HFFc6 (cell line): ENCODE measurements around the gene ROBO1. TPM values are rescaled to one million over a fixed set of nuclear protein-coding genes. Genes with fewer than 3 reads are reported as not detected.
"Not testable (repeated sequence)": the region's sequence is repeated elsewhere in the genome, so short reads cannot be mapped to it uniquely, and the experiment has no call there.

Source experiments
- DNase-seq: peaks from one replicate; pipeline ENCODE4 v3.0.0-alpha.2; 2018
- H3K27ac Mint-ChIP-seq: 2 replicates; pipeline ENCODE4 v1.8.0; 2020; ENCODE audit warnings: mild to moderate bottlenecking, mixed read lengths
- H3K27me3 Mint-ChIP-seq: 2 replicates; pipeline ENCODE4 v1.8.0; 2021; ENCODE audit warnings: mild to moderate bottlenecking, moderate library complexity, mixed read lengths; ENCODE audit not compliant: insufficient read depth
- H3K36me3 Mint-ChIP-seq: 2 replicates; pipeline ENCODE4 v1.8.0; 2021; ENCODE audit warnings: low read depth, mixed read lengths
- H3K4me1 Mint-ChIP-seq: 2 replicates; pipeline ENCODE4 v1.8.0; 2020; ENCODE audit warnings: low read depth, mixed read lengths
- H3K4me3 Mint-ChIP-seq: 2 replicates; pipeline ENCODE4 v1.8.0; 2020; ENCODE audit warnings: mild to moderate bottlenecking, moderate library complexity, mixed read lengths
- H3K9me3 Mint-ChIP-seq: 2 replicates; pipeline ENCODE4 v1.8.0; 2020; ENCODE audit warnings: mild to moderate bottlenecking, mixed read lengths
- total RNA-seq, 6 experiments: library from RNA; stranded (reverse); fragmentation: NEBNext Ultra II Directional; extraction: Animal tissue kit (Norgen Biotek cat#: 25700); gene quantifications; 2 replicates in 1 of 6; 3 replicates in 5 of 6; pipeline ENCODE4 v1.2.3, GENCODE V29; 2021
- TF ChIP-seq, protein P1 (sequence below): fragments of 200-600 bp; sonication (generic); IDR thresholded peaks from 2 replicates; pipeline ENCODE4 v1.5.0; 2021; ENCODE audit warnings: antibody characterized with exemption, mild to moderate bottlenecking

Gene ROBO1
- total RNA-seq, 6 experiments from 2014 or later: 38.7 to 51.3 (median 41.7) TPM

GRCh38 chr3:79515072-79515471, 252.7 kb downstream of the ROBO1 start:
- TF ChIP-seq, protein P1, sequence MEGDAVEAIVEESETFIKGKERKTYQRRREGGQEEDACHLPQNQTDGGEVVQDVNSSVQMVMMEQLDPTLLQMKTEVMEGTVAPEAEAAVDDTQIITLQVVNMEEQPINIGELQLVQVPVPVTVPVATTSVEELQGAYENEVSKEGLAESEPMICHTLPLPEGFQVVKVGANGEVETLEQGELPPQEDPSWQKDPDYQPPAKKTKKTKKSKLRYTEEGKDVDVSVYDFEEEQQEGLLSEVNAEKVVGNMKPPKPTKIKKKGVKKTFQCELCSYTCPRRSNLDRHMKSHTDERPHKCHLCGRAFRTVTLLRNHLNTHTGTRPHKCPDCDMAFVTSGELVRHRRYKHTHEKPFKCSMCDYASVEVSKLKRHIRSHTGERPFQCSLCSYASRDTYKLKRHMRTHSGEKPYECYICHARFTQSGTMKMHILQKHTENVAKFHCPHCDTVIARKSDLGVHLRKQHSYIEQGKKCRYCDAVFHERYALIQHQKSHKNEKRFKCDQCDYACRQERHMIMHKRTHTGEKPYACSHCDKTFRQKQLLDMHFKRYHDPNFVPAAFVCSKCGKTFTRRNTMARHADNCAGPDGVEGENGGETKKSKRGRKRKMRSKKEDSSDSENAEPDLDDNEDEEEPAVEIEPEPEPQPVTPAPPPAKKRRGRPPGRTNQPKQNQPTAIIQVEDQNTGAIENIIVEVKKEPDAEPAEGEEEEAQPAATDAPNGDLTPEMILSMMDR: no peak
- H3K4me1 Mint-ChIP-seq: no peaks in the 10 kb centered on the region
- no peak overlapping the region for H3K4me3 Mint-ChIP-seq
- no peaks in the 10 kb centered on the region for H3K9me3 Mint-ChIP-seq
- H3K27ac Mint-ChIP-seq: no peak overlapping the region
- no peak for DNase-seq
- H3K27me3 Mint-ChIP-seq: no peaks in the 10 kb centered on the region; the same call in 1 of the 2 replicates
- no peaks in the 10 kb centered on the region for H3K36me3 Mint-ChIP-seq

GRCh38 chr3:79514069-79514468, 253.7 kb downstream of the ROBO1 start:
- H3K27ac Mint-ChIP-seq: no peak overlapping the region
- H3K36me3 Mint-ChIP-seq: no peaks in the 10 kb centered on the region
- DNase-seq: no peak
- no peak overlapping the region for H3K4me3 Mint-ChIP-seq
- H3K27me3 Mint-ChIP-seq: no peaks in the 10 kb centered on the region; the same call in 1 of the 2 replicates
- H3K4me1 Mint-ChIP-seq: no peaks in the 10 kb centered on the region
- no peaks in the 10 kb centered on the region for H3K9me3 Mint-ChIP-seq
- TF ChIP-seq, protein P1: no peak

- H3K27ac Mint-ChIP-seq: no peak overlapping the region
- no peak for DNase-seq
- no peaks in the 10 kb centered on the region for H3K9me3 Mint-ChIP-seq
Measured at GRCh38 chr3:79506751-79507150, 261.0 kb downstream of the ROBO1 start.

DNA sequence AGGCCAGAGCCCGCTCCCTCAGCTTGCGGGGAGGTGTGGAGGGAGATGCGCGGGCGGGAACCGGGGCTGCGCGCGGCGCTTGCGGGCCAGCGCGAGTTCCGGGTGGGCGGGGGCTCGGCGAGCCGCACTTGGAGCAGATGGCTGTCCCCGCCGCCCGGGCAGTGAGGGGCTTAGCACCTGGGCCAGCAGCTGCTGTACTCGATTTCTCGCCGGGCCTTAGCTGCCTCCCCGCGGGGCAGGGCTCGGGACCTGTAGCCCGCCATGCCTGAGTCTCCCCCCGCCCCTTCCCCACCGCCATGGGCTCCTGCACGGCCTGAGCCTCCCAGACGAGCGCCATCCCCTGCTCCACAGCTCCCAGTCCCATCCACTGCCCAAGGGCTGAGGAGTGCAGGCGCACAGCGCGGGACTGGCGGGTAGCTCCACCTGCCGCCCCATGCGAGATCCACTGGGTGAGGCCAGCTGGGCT, 265.5 kb downstream of the ROBO1 start:
- not testable (repeated sequence) for H3K4me3 Mint-ChIP-seq, H3K9me3 Mint-ChIP-seq, H3K27ac Mint-ChIP-seq, H3K27me3 Mint-ChIP-seq, H3K36me3 Mint-ChIP-seq, DNase-seq, H3K4me1 Mint-ChIP-seq

More at GRCh38 chr3:79506751-79507150, 261.0 kb downstream of the ROBO1 start:
- Mint-ChIP-seq H3K4me3 (no peak overlapping the region), H3K36me3 (no peaks in the 10 kb centered on the region), H3K4me1 (no peaks in the 10 kb centered on the region), H3K27me3 (no peaks in the 10 kb centered on the region; the same call in 1 of the 2 replicates)
- TF ChIP-seq, protein P1: no peak

DNA sequence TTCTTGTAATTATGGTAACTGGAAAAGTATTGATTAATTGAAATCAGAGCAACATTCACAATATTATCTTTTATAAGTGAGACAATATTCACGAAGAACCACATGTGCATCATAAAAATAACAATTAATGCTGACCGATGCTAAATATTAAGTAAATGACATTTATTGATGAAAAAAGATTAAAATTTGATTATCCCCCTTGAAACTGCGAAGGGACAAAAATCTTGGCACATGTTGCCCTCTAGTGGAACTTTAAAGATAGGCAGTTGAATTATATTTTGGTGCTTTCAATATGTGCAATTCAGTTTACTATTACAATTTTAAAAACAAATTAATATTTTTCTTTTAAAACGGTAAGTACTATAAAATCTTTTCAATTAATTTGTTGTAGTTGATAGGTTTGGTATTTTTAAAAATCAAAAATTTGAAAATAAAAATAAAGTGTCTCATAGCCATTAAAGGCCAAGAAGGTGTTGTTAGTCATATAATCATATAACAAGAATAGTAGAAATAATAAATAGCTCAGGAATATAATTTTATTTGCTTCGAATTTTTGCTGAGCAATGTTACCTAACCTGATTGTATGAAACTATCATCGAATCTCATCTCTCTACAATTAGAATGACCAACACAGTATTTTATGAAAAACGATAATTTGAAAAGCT, 270.2 kb downstream of the ROBO1 start:
- Mint-ChIP-seq H3K4me3 (no peak overlapping the region), H3K36me3 (no peaks in the 10 kb centered on the region), H3K27ac (no peak overlapping the region), H3K9me3 (no peaks in the 10 kb centered on the region), H3K4me1 (no peaks in the 10 kb centered on the region), H3K27me3 (no peaks in the 10 kb centered on the region; the same call in 1 of the 2 replicates)
- DNase-seq: no peak
- TF ChIP-seq, protein P1: peak; percentile 86

GRCh38 chr3:79491029-79491641, 276.7 kb downstream of the ROBO1 start:
- Mint-ChIP-seq H3K4me1 (no peaks in the 10 kb centered on the region), H3K4me3 (no peak overlapping the region), H3K9me3 (no peaks in the 10 kb centered on the region), H3K36me3 (no peaks in the 10 kb centered on the region), H3K27me3 (no peaks in the 10 kb centered on the region), H3K27ac (no peak overlapping the region)
- DNase-seq: no peak
- TF ChIP-seq, protein P1: no peak
